KMS-11 (cell line): Measurements from ENCODE around the gene ZBED1.
"Not testable (repeated sequence)": the region's sequence is repeated elsewhere in the genome, so short reads cannot be mapped to it uniquely, and the experiment has no call there.

Experiments
- H2AFZ ChIP-seq: fragments of 200-600 bp; sonication (generic); 2 replicates; pipeline ENCODE4 v1.6.1; 2016; ENCODE audit warnings: antibody characterized with exemption, mixed run types, low read depth
- H3K27ac ChIP-seq: fragments of 200-600 bp; sonication (generic); 2 replicates; pipeline ENCODE4 v1.6.1; 2016; ENCODE audit warnings: mild to moderate bottlenecking, mixed run types
- H3K27me3 ChIP-seq: fragments of 200-600 bp; sonication (generic); 2 replicates; pipeline ENCODE4 v1.6.1; 2017; ENCODE audit warnings: mild to moderate bottlenecking, low read depth, mixed run types, moderate library complexity; ENCODE audit not compliant: insufficient read depth
- H3K36me3 ChIP-seq: fragments of 200-600 bp; sonication (generic); 2 replicates; pipeline ENCODE4 v1.6.1; 2017; ENCODE audit warnings: mild to moderate bottlenecking, mixed run types; ENCODE audit not compliant: insufficient read depth
- H3K4me1 ChIP-seq: fragments of 200-600 bp; sonication (generic); 2 replicates; pipeline ENCODE4 v1.6.1; 2016; ENCODE audit warnings: mild to moderate bottlenecking, low read depth, mixed run types; ENCODE audit not compliant: poor library complexity, severe bottlenecking
- H3K4me2 ChIP-seq: fragments of 200-600 bp; sonication (generic); 2 replicates; pipeline ENCODE4 v1.7.0; 2016; ENCODE audit warnings: mild to moderate bottlenecking, mixed run types
- H3K4me3 ChIP-seq: fragments of 200-600 bp; sonication (generic); IDR thresholded peaks from 2 replicates; pipeline ENCODE4 v1.6.1; 2017; ENCODE audit warnings: low read depth, low read length, mixed read lengths; ENCODE audit not compliant: insufficient read depth
- H3K79me2 ChIP-seq: fragments of 200-600 bp; sonication (generic); 2 replicates; pipeline ENCODE4 v1.6.1; 2016; ENCODE audit warnings: low read depth, mixed run types; ENCODE audit not compliant: insufficient read depth
- H3K9ac ChIP-seq: fragments of 200-600 bp; sonication (generic); 2 replicates; pipeline ENCODE4 v1.6.1; 2016; ENCODE audit warnings: mild to moderate bottlenecking, mixed run types
- H4K20me1 ChIP-seq: fragments of 200-600 bp; sonication (generic); 2 replicates; pipeline ENCODE4 v1.6.1; 2016; ENCODE audit warnings: mild to moderate bottlenecking, mixed run types; ENCODE audit not compliant: insufficient read depth
- TF ChIP-seq, protein P1 (sequence below): fragments of 200-600 bp; sonication (generic); conservative IDR thresholded peaks from 2 replicates; pipeline ENCODE4 v1.6.1; 2017; ENCODE audit warnings: low read depth, mild to moderate bottlenecking, antibody characterized with exemption, low read length, moderate library complexity, mixed read lengths

ZBED1 gene

DNA sequence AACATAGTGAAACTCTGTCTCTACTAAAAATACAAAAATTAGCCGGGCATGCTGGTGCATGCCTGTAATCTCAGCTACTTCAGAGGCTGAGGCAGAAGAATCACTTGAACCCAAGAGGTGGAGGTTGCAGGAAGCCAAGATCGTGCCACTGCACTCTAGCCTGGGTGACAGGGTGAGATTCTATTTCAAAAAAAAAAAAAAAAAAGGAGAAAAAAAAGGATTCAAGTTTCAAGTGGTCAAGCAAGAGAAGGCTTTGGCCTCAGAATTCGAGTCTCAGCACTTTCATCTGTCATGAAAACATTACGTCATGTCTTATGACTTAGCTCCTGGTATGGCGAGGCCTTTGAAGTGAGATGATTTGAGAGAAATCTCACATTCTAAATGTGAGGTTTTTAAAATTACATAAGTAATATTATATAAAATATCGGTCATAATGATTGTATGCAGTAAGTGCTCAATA is 21.2 kb upstream of the ZBED1 start:
- H3K27ac ChIP-seq = no peak overlapping the region
- no peak overlapping the region for H3K4me2 ChIP-seq
- H3K9ac ChIP-seq = no peak overlapping the region
- H2AFZ ChIP-seq = no peak overlapping the region
- no peaks in the 10 kb centered on the region for H3K36me3 ChIP-seq
- H4K20me1 ChIP-seq = no peaks in the 10 kb centered on the region
- no peak overlapping the region for H3K4me3 ChIP-seq
- no peaks in the 10 kb centered on the region for H3K79me2 ChIP-seq
- no peaks in the 10 kb centered on the region for H3K27me3 ChIP-seq
- no peaks in the 10 kb centered on the region for H3K4me1 ChIP-seq
- TF ChIP-seq, protein P1, sequence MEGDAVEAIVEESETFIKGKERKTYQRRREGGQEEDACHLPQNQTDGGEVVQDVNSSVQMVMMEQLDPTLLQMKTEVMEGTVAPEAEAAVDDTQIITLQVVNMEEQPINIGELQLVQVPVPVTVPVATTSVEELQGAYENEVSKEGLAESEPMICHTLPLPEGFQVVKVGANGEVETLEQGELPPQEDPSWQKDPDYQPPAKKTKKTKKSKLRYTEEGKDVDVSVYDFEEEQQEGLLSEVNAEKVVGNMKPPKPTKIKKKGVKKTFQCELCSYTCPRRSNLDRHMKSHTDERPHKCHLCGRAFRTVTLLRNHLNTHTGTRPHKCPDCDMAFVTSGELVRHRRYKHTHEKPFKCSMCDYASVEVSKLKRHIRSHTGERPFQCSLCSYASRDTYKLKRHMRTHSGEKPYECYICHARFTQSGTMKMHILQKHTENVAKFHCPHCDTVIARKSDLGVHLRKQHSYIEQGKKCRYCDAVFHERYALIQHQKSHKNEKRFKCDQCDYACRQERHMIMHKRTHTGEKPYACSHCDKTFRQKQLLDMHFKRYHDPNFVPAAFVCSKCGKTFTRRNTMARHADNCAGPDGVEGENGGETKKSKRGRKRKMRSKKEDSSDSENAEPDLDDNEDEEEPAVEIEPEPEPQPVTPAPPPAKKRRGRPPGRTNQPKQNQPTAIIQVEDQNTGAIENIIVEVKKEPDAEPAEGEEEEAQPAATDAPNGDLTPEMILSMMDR = no peak

DNA sequence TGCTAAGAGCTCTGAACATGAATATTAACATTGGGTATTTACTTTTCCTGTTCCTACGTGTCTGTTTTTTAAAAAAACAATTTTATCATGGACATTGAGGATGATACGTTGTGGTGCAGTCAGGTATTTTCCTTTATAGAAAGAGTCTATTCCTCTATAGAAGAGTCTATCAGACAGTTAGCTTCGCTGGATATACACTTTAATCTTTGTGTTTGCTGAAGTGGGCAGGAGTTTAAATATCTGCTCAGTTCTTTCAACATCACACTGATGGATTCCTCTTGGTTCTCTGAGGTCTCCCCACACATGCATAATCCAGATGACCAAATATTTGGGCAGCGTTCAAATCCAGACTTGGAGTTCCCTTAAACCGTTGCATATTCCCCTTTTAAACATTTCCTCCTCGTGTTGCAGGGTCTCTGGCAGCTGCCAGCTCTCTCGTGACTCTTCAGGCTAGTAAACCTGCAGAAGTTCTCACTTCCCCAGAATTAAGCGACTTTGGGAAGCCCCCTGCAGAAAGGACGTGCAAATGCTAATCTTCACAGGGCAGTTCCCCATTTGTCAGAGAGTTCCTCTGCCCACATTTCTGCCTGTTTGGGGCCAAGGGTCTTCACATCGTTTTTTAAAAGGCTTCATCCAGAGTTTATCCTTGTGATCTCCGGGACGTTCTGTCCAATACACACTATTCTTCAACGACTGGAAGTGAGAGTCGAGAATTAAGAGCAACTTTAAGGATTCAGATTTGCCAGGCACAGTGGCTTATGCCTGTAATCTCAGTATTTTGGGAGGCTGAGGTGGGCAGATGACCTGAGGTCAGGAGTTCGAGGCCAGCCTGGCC is 20.5 kb upstream of the ZBED1 start:
- H3K9ac ChIP-seq = no peak overlapping the region
- no peak overlapping the region for H3K4me2 ChIP-seq
- H3K27ac ChIP-seq = no peak overlapping the region

DNA sequence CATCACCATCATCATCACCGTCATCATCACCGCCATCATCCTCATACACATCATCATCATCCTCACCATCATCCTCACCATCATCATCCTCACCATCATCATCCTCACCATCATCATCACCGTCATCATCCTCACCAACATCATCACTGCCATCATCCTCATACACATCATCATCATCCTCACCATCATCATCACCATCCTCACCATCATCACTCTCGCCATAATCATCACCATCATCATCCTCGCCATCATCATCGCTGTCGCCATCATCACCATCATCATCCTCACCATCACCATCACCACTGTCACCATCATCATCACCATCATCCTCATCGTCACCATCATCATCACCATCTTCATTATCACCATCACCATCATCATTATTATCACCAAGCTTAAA is 19.8 kb upstream of the ZBED1 start:
- H3K27me3 ChIP-seq = no peaks in the 10 kb centered on the region
- TF ChIP-seq, protein P1 = no peak
- no peak overlapping the region for H3K4me3 ChIP-seq
- H3K4me1 ChIP-seq = no peaks in the 10 kb centered on the region
- no peaks in the 10 kb centered on the region for H3K36me3 ChIP-seq
- H3K4me2 ChIP-seq = no peak overlapping the region
- H3K9ac ChIP-seq = no peak overlapping the region
- H4K20me1 ChIP-seq = no peaks in the 10 kb centered on the region
- no peaks in the 10 kb centered on the region for H3K79me2 ChIP-seq
- H2AFZ ChIP-seq = no peak overlapping the region
- no peak overlapping the region for H3K27ac ChIP-seq

More for the DNA sequence above, 20.5 kb upstream of the ZBED1 start:
- Histone ChIP-seq H3K36me3 (no peaks in the 10 kb centered on the region), H2AFZ (no peak overlapping the region), H4K20me1 (no peaks in the 10 kb centered on the region), H3K4me3 (no peak overlapping the region), H3K4me1 (no peaks in the 10 kb centered on the region), H3K27me3 (no peaks in the 10 kb centered on the region), H3K79me2 (no peaks in the 10 kb centered on the region)
- TF ChIP-seq, protein P1 = no peak

- H4K20me1 ChIP-seq, H3K9ac ChIP-seq, H2AFZ ChIP-seq, H3K27me3 ChIP-seq, H3K27ac ChIP-seq, H3K36me3 ChIP-seq, H3K4me1 ChIP-seq, H3K4me2 ChIP-seq, H3K79me2 ChIP-seq, H3K4me3 ChIP-seq: not testable (repeated sequence)
These were observed 18.9 kb upstream of the ZBED1 start for GRCh38 chrX:2519638-2520037.

- Histone ChIP-seq H3K36me3 (no peaks in the 10 kb centered on the region), H3K27me3 (no peaks in the 10 kb centered on the region), H4K20me1 (no peaks in the 10 kb centered on the region), H3K27ac (no peak overlapping the region), H3K4me2 (no peak overlapping the region), H3K4me3 (no peak overlapping the region), H3K4me1 (no peaks in the 10 kb centered on the region), H3K9ac (no peak overlapping the region), H3K79me2 (no peaks in the 10 kb centered on the region), H2AFZ (no peak overlapping the region)
- TF ChIP-seq, protein P1 = no peak
These were observed 16.3 kb upstream of the ZBED1 start for GRCh38 chrX:2517055-2517454.
